Osteoblast (primary cell): ENCODE measurements around the gene GRID1. TPM values are rescaled to one million over a fixed set of nuclear protein-coding genes. Genes with fewer than 3 reads are reported as not detected.

ENCODE experiments used
- DNase-seq: peaks from one replicate; pipeline ENCODE4 v3.0.0; 2011; ENCODE audit warnings: low spot score, mixed read lengths; ENCODE audit not compliant: insufficient read length; ENCODE audit errors: missing footprints
- H2AFZ ChIP-seq: 2 replicates; pipeline ENCODE4 v1.6.0; 2011; ENCODE audit warnings: mild to moderate bottlenecking, low read length
- H3K27ac ChIP-seq: 2 replicates; pipeline ENCODE4 v1.5.1; 2011; ENCODE audit warnings: mild to moderate bottlenecking, low read depth, low read length, moderate library complexity
- H3K27me3 ChIP-seq: 2 replicates; pipeline ENCODE4 v1.6.0; 2012; ENCODE audit warnings: mild to moderate bottlenecking, control low read depth, inconsistent platforms, low read length, moderate library complexity; ENCODE audit not compliant: insufficient read depth
- H3K36me3 ChIP-seq: 2 replicates; pipeline ENCODE4 v1.5.1; 2011; ENCODE audit warnings: mild to moderate bottlenecking, low read length, control low read depth, moderate library complexity; ENCODE audit not compliant: insufficient read depth
- H3K4me1 ChIP-seq: 2 replicates; pipeline ENCODE4 v1.5.1; 2011; ENCODE audit warnings: mild to moderate bottlenecking, low read length, control low read depth, moderate library complexity; ENCODE audit not compliant: insufficient read depth
- H3K4me2 ChIP-seq: 2 replicates; pipeline ENCODE4 v1.6.0; 2011; ENCODE audit warnings: mild to moderate bottlenecking, low read length; ENCODE audit not compliant: insufficient read depth
- H3K4me3 ChIP-seq: fragments of 200-600 bp; sonication (generic); 3 replicates; pipeline ENCODE4 v1.5.1; 2012; ENCODE audit warnings: mild to moderate bottlenecking, low read length, inconsistent platforms; ENCODE audit not compliant: insufficient read depth
- H3K79me2 ChIP-seq: 2 replicates; pipeline ENCODE4 v1.6.0; 2012; ENCODE audit warnings: mild to moderate bottlenecking, low read length, control low read depth, inconsistent platforms; ENCODE audit not compliant: insufficient read depth
- H3K9me3 ChIP-seq: 2 replicates; pipeline ENCODE4 v1.5.1; 2011; ENCODE audit warnings: low read depth, low read length, control low read depth
- H4K20me1 ChIP-seq: 2 replicates; pipeline ENCODE4 v1.6.0; 2012; ENCODE audit warnings: mild to moderate bottlenecking, low read length, control low read depth; ENCODE audit not compliant: insufficient read depth
- CTCF ChIP-seq: IDR thresholded peaks from 2 replicates; pipeline ENCODE4 v1.5.1; 2011; ENCODE audit warnings: mild to moderate bottlenecking, low read depth, low read length, moderate library complexity; ENCODE audit errors: extremely low read depth
- total RNA-seq: library from RNA; depleted of rRNA; stranded (reverse); fragments of >200 nt; gene quantifications from 2 replicates; pipeline ENCODE4 v1.2.3, GENCODE V29; 2012

Gene GRID1
- total RNA-seq, 1 donor, result not detected

GRCh38 chr10:86155054-86155921, 211.3 kb downstream of the GRID1 start:
- Histone ChIP-seq H3K4me3 (no peak overlapping the region), H3K79me2 (no peaks in the 10 kb centered on the region), H3K27ac (no peak overlapping the region), H4K20me1 (no peaks in the 10 kb centered on the region), H2AFZ (no peak overlapping the region), H3K4me1 (no peaks in the 10 kb centered on the region), H3K9me3 (no peaks in the 10 kb centered on the region), H3K4me2 (no peak overlapping the region), H3K36me3 (no peaks in the 10 kb centered on the region), H3K27me3 (no peaks in the 10 kb centered on the region)
- DNase-seq, result peak; percentile 30
- no peak for TF ChIP-seq CTCF

DNA sequence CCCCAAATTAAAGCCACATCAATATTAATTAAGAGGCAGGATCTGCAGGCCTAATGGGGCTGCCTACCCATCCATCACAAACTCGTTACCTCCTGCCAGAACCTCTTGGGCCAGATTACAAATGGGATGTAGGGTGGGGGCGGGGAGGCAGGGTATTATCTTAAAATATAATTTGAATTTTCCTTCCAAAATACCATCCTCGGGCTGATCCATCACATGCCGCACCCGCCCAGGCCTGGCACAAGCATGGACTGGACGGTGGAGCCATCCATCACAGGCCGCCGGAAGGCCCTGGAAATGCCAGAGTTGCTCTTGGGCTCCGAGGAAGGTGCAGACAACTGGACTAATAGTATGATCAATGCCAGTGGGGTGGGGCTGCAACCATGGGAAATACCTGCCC, 212.8 kb downstream of the GRID1 start:
- Histone ChIP-seq H3K79me2 (no peaks in the 10 kb centered on the region), H3K27me3 (no peaks in the 10 kb centered on the region), H4K20me1 (no peaks in the 10 kb centered on the region), H3K9me3 (no peaks in the 10 kb centered on the region), H3K27ac (no peak overlapping the region), H3K4me3 (no peak overlapping the region), H3K36me3 (no peaks in the 10 kb centered on the region), H3K4me2 (no peak overlapping the region), H3K4me1 (no peaks in the 10 kb centered on the region), H2AFZ (no peak overlapping the region)
- no peak for DNase-seq
- no peak for TF ChIP-seq CTCF

DNA sequence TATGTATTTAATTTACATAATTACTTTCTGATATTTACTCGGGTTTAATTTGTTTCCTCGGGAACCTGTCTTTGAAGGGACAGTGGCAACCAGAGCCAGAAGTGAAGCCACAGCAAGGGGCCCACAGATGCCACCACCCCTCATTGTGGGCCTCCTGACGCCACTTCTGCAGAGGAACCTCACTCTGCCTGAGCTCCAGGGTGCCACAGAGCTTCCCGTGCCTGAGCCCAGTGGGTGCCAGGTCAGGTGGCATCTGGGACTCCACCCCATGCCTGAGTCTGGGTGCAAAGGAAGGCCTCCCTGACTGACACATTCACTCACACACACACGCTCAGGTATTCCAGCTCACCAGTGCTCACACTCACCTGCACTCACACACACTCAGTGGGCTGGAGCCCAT, 213.7 kb downstream of the GRID1 start:
- Histone ChIP-seq H4K20me1 (no peaks in the 10 kb centered on the region), H3K4me1 (no peaks in the 10 kb centered on the region), H3K4me2 (no peak overlapping the region), H3K9me3 (no peaks in the 10 kb centered on the region), H2AFZ (no peak overlapping the region), H3K27ac (no peak overlapping the region), H3K4me3 (no peak overlapping the region), H3K27me3 (no peaks in the 10 kb centered on the region), H3K79me2 (no peaks in the 10 kb centered on the region), H3K36me3 (no peaks in the 10 kb centered on the region)
- TF ChIP-seq CTCF, result no peak
- DNase-seq, result no peak

GRCh38 chr10:86152354-86152753, 214.2 kb downstream of the GRID1 start:
- H2AFZ ChIP-seq, result no peak overlapping the region
- H3K9me3 ChIP-seq, result no peaks in the 10 kb centered on the region
- H3K79me2 ChIP-seq, result no peaks in the 10 kb centered on the region
- no peak overlapping the region for H3K4me3 ChIP-seq
- H3K4me2 ChIP-seq, result no peak overlapping the region
- no peaks in the 10 kb centered on the region for H4K20me1 ChIP-seq
- no peak for DNase-seq
- H3K36me3 ChIP-seq, result no peaks in the 10 kb centered on the region
- no peak for TF ChIP-seq CTCF
- H3K27ac ChIP-seq, result no peak overlapping the region
- no peaks in the 10 kb centered on the region for H3K27me3 ChIP-seq
- H3K4me1 ChIP-seq, result no peaks in the 10 kb centered on the region
